ENCODE results near the gene MYH7B.

The MYH7B gene

DNA sequence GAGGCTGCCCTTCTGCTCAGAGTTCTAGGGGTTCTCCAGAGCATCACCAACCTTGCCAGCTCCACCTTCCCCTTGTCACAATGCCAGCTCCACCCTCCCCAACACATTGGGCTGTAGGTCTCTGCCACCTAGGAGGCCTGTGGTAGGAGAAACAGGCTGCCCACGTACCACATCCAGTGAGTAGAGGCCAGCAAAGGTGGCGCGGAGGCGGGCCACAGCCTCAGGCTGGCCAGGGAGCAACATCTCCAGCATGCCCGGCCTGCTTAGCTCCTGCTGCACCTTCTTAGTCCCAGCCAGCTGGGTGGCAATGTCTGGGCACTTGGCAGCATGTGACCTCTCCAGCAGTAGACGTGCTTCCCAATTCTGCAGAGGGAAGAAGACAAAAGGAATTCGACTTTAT lies 23.9 kb upstream of the MYH7B start:
- H3K36me3 Mint-ChIP-seq (ENCODE audit: low read depth) = peaks cover 51% of the 10 kb centered on the region
- no peak overlapping the region for H3K27ac Mint-ChIP-seq
- no peaks in the 10 kb centered on the region for H3K4me1 Mint-ChIP-seq (ENCODE audit: low read depth)
- H3K9me3 Mint-ChIP-seq = no peaks in the 10 kb centered on the region
- H3K27me3 Mint-ChIP-seq = no peaks in the 10 kb centered on the region
- no peak overlapping the region for H3K4me3 Mint-ChIP-seq

DNA sequence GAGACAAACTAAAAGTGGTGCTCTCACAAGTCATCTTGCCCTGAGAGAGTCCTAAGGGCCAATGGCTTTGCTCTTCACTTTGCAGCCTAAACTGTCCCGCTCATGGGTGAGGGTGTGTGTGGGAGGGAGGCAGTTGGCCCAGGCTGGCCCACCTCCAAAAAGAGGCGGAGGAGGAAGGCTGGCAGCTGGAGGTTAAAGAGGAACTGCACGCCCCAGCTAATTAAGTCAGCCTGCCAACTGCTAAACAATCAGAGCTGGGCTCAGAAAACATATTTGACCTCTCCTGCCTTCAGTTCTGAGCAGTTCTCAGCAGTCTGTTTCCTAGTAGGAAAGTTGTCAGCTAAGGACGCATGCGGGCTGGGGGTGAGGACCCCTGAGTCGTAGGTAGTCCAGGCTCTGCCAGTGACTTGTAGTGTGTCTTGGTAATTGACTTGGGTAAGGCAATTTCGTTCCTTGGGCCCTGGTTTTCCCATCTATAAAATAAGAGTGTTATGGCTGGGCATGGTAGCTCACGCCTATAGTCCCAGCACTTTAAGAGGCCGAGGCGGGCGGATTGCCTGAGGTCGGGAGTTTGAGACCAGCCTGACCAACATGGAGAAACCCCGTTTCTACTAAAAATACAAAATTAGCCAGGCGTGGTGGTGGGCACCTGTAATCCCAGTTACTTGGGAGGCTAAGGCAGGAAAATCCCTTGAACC lies 17.1 kb upstream of the MYH7B start:
- Mint-ChIP-seq H3K36me3 (ENCODE audit: low read depth) (peaks cover 65% of the 10 kb centered on the region), H3K27ac (no peak overlapping the region), H3K4me3 (no peak overlapping the region), H3K4me1 (ENCODE audit: low read depth) (no peaks in the 10 kb centered on the region), H3K27me3 (no peaks in the 10 kb centered on the region), H3K9me3 (no peaks in the 10 kb centered on the region)

DNA sequence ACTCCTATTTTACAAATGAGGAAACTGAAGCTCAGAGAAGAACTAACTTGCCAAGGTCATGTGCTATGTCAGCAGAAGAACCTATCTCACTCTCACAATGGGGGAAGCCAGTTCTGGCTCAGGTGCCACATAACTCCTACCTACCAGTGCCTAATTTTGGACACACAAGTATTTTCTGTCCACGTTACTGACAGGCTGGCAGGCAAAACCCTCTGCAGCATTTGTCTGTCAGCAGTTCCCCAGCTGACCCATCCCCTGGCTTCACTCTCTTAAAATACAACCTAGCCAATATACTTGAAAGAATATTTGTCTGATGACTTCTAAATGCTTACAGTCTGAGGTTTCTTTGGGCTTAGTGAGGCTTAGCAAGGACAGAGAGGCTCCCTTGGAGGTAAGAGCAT lies 15.6 kb upstream of the MYH7B start:
- Mint-ChIP-seq H3K9me3 (no peaks in the 10 kb centered on the region), H3K4me3 (no peak overlapping the region), H3K27ac (no peak overlapping the region), H3K4me1 (ENCODE audit: low read depth) (peaks cover 6% of the 10 kb centered on the region), H3K27me3 (no peaks in the 10 kb centered on the region), H3K36me3 (ENCODE audit: low read depth) (peaks cover 62% of the 10 kb centered on the region)

DNA sequence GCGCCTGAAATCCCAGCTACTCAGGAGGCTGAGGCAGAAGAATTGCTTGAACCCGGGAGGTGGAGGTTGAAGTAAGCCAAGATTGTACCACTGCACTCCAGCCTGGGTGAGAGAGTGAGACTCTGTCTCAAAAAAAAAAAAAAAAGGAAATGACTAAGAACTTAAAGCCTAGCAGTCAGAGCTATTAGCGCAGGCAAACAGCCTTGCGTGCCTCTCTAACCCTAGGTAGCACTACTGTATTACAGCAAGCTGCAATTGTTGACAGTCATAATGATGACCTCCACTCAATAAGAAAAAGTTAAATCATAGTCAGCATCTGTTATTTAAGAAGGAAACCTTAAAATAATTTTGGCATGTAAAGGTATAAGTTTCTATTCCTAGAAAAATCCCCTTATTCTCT lies 14.4 kb upstream of the MYH7B start:
- H3K36me3 Mint-ChIP-seq (ENCODE audit: low read depth) = peaks cover 63% of the 10 kb centered on the region
- H3K4me1 Mint-ChIP-seq (ENCODE audit: low read depth) = peaks cover 6% of the 10 kb centered on the region
- no peaks in the 10 kb centered on the region for H3K27me3 Mint-ChIP-seq
- no peak overlapping the region for H3K27ac Mint-ChIP-seq
- H3K9me3 Mint-ChIP-seq = no peaks in the 10 kb centered on the region
- no peak overlapping the region for H3K4me3 Mint-ChIP-seq

DNA sequence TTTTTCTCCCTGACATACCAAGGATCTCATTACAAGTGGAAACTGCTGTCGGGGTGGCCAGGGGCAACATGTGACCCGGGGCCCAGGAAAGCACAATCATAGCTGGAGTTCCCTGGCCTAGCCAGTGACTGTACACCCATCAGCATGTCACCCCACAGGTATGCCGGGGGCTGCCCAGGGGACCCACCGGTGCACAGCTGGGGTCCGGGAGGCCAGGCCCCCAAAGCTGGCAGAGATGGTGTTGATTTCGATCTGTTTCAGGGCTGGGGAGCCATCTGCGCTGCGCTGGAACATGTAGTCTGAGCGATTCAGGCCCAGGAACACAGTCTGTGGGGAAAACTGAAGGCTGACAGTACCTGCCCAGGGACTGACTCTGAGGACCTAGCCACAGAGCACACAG lies 13.4 kb upstream of the MYH7B start:
- no peaks in the 10 kb centered on the region for H3K27me3 Mint-ChIP-seq
- H3K4me1 Mint-ChIP-seq (ENCODE audit: low read depth) = peaks cover 6% of the 10 kb centered on the region
- H3K4me3 Mint-ChIP-seq = no peak overlapping the region
- no peak overlapping the region for H3K27ac Mint-ChIP-seq
- peaks cover 62% of the 10 kb centered on the region for H3K36me3 Mint-ChIP-seq (ENCODE audit: low read depth)
- no peaks in the 10 kb centered on the region for H3K9me3 Mint-ChIP-seq

DNA sequence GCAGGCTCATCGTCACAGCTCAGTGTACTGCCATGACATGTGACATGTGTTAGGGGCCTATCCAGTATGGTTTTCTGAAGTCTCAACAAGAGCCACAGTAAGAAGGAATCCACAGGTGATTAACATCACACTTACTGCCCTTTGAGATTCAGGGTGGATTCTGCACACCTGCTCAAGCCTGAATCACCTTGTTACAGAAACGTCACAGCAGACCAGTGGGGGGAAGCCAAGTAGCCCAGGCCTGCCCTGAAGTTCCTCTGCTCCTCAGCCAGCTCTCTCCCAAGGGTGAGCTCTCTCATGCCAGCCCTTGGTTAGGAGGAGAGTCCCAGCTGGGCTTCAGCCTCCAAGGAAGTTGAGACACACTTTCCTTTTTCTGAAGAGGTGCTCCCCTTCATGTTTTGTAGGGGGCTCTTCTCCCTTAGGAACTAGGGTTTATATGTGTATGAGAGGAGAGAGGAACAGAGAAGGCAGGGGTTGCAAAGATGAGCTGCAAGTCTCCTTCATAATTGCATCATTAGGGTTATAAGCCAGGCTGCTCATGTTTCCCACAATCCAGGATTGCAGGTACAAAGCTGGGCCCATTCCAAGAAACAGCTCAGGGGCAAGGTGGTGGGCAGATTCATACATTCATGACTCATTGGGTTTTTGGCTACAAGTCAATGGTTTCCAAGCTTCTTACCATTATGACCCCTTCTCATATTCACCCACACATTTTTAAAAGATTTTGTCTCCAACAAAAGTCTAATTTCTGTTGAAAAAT lies 11.7 kb upstream of the MYH7B start:
- Mint-ChIP-seq H3K27ac (peak overlapping the region; percentile 21), H3K9me3 (no peaks in the 10 kb centered on the region), H3K4me1 (ENCODE audit: low read depth) (peaks cover 6% of the 10 kb centered on the region)

DNA sequence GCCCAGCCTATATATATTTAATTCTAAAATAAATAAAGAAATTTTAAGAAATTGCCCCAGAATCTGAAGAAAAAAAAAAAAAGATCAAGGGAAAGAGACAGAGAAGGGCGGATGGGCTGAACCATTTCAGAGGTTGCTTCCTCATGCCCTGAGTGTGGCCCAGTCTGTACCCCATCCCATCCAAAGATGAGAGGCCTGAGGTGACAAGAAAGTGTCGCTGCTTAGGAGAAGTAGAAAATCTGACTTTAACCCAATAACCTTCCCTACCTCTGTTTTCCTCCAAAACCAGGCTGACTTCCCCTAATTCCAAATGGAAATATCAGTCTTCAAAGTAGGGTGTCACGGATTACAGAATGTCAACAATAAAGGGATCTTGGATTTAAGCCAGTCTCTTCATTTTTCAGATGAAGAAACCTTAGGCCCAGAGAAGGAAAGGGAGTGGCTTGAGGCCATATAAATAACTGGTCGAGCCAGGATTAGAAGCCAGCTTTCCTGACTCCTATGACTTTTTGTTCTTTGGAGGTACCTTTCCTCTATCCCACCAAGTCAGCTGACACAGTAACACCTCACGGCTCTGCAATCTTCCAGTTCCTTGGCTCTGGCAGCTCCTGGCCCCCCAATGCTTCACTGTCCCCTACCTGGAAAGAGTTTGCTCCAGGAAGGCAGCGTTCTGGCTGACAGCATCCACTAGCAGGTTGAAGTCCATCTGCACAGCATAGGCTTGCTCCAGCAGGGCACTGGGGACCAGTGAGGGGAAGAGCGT lies 10.2 kb upstream of the MYH7B start:
- no peak overlapping the region for H3K27ac Mint-ChIP-seq
- no peak overlapping the region for H3K4me3 Mint-ChIP-seq
- no peaks in the 10 kb centered on the region for H3K9me3 Mint-ChIP-seq
- peaks cover 6% of the 10 kb centered on the region for H3K4me1 Mint-ChIP-seq (ENCODE audit: low read depth)
- peaks cover 59% of the 10 kb centered on the region for H3K36me3 Mint-ChIP-seq (ENCODE audit: low read depth)
- H3K27me3 Mint-ChIP-seq = no peaks in the 10 kb centered on the region

More for the DNA sequence above, 11.7 kb upstream of the MYH7B start:
- H3K4me3 Mint-ChIP-seq = no peak overlapping the region
- no peaks in the 10 kb centered on the region for H3K27me3 Mint-ChIP-seq
- peaks cover 57% of the 10 kb centered on the region for H3K36me3 Mint-ChIP-seq (ENCODE audit: low read depth)

DNA sequence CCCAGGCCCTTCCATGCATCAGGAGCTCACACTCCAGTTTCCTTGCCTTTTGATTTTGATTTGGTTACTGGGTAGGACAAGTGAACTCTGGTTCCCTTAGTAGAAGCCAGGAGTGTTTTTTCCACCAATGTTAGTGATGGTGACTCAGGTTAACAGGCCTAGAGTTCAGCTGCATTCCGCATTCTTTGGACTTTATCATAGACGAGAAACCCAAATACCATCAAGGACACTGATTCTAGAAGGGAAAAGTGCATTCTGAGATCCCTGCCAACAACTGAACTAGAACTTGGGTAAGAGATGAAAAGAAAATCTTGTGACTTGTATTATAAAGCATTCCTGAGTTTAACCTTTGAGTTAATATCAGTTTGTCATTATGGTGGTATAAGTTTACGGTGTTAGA lies 9.0 kb upstream of the MYH7B start:
- Mint-ChIP-seq H3K4me1 (ENCODE audit: low read depth) (peaks cover 6% of the 10 kb centered on the region), H3K27ac (no peak overlapping the region), H3K9me3 (no peaks in the 10 kb centered on the region), H3K36me3 (ENCODE audit: low read depth) (peaks cover 51% of the 10 kb centered on the region), H3K4me3 (no peak overlapping the region), H3K27me3 (no peaks in the 10 kb centered on the region)

DNA sequence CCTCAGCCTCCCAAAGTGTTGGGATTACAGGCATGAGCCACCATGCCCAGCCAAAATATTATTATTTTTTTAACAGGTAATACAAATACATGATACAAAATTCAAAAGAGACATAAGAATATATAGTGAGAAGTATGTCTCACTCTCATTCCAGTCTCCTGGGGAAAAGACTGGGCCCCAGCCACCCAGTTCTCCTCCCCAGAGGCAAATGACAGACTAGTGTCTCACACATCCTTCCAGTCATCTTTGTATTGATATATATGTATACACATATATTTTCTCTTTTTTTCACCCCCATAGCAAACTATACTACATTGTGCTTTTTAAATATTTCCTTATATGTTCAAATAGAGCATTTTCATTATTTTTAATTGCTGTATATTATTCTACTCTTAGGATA lies 8.3 kb upstream of the MYH7B start:
- no peak overlapping the region for H3K27ac Mint-ChIP-seq
- H3K4me3 Mint-ChIP-seq = no peak overlapping the region
- H3K36me3 Mint-ChIP-seq (ENCODE audit: low read depth) = peaks cover 49% of the 10 kb centered on the region
- no peaks in the 10 kb centered on the region for H3K27me3 Mint-ChIP-seq
- H3K9me3 Mint-ChIP-seq = no peaks in the 10 kb centered on the region
- H3K4me1 Mint-ChIP-seq (ENCODE audit: low read depth) = peaks cover 6% of the 10 kb centered on the region

DNA sequence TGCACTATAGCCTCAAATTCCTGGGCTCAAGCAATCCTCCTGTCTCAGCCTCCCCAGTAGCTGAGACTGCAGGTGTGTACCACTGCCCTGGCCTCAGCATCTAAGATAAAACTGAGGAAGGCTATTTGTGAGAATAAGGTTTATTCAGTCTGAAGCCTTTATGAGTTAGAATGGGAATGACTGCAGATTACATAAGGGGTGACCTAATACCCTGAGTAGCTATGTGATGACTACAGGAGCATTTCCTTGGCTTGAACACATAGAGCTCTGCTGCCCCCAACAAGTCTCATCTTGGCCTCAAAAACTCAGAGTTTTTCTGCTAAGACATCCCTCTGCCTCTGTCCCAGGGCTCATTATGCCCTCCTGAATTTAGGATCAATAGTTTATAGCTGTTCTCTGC lies 7.6 kb upstream of the MYH7B start:
- Mint-ChIP-seq H3K27me3 (no peaks in the 10 kb centered on the region), H3K4me1 (ENCODE audit: low read depth) (peaks cover 6% of the 10 kb centered on the region), H3K4me3 (no peak overlapping the region), H3K9me3 (no peaks in the 10 kb centered on the region), H3K36me3 (ENCODE audit: low read depth) (peaks cover 42% of the 10 kb centered on the region), H3K27ac (no peak overlapping the region)

DNA sequence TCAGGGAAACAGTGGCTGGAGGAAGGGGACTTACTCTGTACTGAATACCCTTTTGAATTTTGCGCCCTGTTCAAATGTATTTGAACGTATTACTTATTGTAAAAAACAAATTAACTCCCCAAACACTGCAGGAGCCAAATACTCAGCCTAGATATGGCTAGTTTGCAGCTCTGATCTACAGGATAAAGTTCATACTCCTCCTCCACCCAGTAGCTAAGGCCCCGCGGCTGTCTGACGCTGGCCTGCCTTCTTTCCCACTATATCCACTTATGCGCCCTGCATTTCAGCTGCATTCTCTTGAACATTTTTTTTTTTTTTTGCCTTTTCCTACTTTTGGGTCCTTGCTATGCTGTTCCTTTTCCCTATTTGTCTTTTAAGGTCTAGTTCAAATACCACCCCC lies 6.5 kb upstream of the MYH7B start:
- no peaks in the 10 kb centered on the region for H3K9me3 Mint-ChIP-seq
- peaks cover 38% of the 10 kb centered on the region for H3K36me3 Mint-ChIP-seq (ENCODE audit: low read depth)
- no peak overlapping the region for H3K4me3 Mint-ChIP-seq

DNA sequence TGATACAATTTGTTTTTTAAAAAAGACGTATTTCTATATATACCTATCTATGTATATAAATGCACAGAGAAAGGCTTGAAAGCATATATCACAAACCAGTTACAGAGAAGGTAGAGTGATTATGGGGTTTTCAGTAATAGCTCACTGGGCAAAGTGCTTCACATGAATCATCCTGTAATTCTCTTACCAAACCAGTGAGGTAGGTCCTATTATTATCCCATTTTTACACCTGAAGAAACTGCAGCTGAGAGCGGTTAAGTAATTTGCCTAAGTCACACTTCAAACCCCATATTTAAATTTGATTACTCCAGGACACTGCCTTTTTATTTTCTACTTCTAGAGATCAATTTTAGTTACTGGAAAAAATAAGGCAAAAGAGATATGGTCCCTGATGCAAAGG lies 4.4 kb upstream of the MYH7B start:
- no peak overlapping the region for H3K4me3 Mint-ChIP-seq

More for the DNA sequence above, 6.5 kb upstream of the MYH7B start:
- H3K27me3 Mint-ChIP-seq = no peaks in the 10 kb centered on the region
- H3K27ac Mint-ChIP-seq = no peak overlapping the region
- peaks cover 7% of the 10 kb centered on the region for H3K4me1 Mint-ChIP-seq (ENCODE audit: low read depth)

DNA sequence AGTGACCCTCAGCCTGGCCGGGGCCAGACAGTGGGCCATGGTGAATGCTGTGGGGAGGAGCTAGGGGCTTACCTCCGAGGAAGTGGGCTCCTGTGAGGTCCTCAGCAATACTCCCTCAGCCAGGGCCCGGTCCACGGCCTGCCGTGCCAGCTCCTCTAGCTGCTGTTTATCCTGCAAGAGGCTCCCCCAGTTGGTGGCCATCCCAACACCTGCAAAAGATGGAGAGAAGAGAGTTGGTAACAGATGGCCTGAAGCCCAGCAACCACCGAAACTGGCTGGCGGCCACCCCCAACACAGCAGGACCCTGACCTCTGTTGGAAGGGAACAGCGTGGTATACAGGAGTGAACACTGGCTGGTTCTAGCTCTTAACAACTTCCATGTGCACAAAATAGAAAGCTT lies 4.0 kb upstream of the MYH7B start:
- no peaks in the 10 kb centered on the region for H3K27me3 Mint-ChIP-seq
- peaks cover 21% of the 10 kb centered on the region for H3K4me1 Mint-ChIP-seq (ENCODE audit: low read depth)
- no peaks in the 10 kb centered on the region for H3K9me3 Mint-ChIP-seq
- H3K36me3 Mint-ChIP-seq (ENCODE audit: low read depth) = peaks cover 18% of the 10 kb centered on the region
- H3K4me3 Mint-ChIP-seq = no peak overlapping the region
- no peak overlapping the region for H3K27ac Mint-ChIP-seq

More for the DNA sequence above, 4.4 kb upstream of the MYH7B start:
- no peaks in the 10 kb centered on the region for H3K9me3 Mint-ChIP-seq
- H3K27ac Mint-ChIP-seq = no peak overlapping the region
- H3K36me3 Mint-ChIP-seq (ENCODE audit: low read depth) = peaks cover 22% of the 10 kb centered on the region
- H3K4me1 Mint-ChIP-seq (ENCODE audit: low read depth) = peaks cover 20% of the 10 kb centered on the region
- H3K27me3 Mint-ChIP-seq = no peaks in the 10 kb centered on the region

DNA sequence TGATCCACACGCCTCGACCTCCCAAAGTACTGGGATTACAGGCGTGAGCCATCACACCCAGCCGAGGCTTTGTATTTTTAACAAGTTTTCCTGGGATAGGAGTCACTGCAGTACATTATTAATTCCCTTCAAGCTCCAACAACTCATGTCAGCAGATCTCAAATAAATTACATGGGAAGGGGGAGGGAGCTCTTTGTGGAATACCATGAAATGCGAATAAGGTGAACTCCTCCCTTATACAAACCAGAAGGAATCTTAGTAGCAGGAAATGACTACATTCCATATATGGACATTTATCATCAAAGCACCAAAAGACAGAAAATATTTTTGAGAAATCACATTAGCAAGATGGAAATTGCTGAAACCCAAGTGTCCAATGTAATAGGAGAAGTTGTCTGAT lies 3.0 kb upstream of the MYH7B start:
- H3K27me3 Mint-ChIP-seq = no peaks in the 10 kb centered on the region
- H3K27ac Mint-ChIP-seq = no peak overlapping the region
- H3K4me1 Mint-ChIP-seq (ENCODE audit: low read depth) = peaks cover 21% of the 10 kb centered on the region
- H3K36me3 Mint-ChIP-seq (ENCODE audit: low read depth) = peaks cover 16% of the 10 kb centered on the region
- no peak overlapping the region for H3K4me3 Mint-ChIP-seq
- no peaks in the 10 kb centered on the region for H3K9me3 Mint-ChIP-seq

DNA sequence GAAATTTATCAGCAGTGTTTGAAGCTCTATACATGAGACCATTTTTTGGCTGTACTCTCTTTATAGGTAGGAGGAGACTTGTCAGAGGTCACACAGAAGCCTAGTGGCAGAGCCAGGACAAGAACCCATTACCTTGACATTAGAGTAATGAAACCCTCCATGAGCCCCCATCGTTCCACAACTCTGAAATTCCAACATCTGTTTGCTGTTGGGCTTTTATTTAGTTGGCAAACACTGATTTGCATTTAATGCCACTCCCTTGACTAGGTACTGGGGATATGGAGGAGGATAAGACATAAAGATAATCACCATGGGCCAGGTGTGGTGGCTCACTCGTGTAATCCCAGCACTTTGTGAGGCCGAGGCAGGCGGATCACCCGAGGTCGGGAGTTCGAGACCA lies 1.7 kb upstream of the MYH7B start:
- peaks cover 13% of the 10 kb centered on the region for H3K36me3 Mint-ChIP-seq (ENCODE audit: low read depth)
- no peak overlapping the region for H3K27ac Mint-ChIP-seq
- H3K4me1 Mint-ChIP-seq (ENCODE audit: low read depth) = peaks cover 21% of the 10 kb centered on the region
- no peak overlapping the region for H3K4me3 Mint-ChIP-seq
- no peaks in the 10 kb centered on the region for H3K27me3 Mint-ChIP-seq
- H3K9me3 Mint-ChIP-seq = no peaks in the 10 kb centered on the region

All from stimulated activated naive CD8-positive, alpha-beta T cell treated with anti-CD3 and anti-CD28 coated beads, Interleukin-15, Interleukin-2, amounts not matched to agents 100 ng/mL and 50 ng/mL, for 24 hours (primary cell).